HepG2 (cell line): ENCODE measurements around the gene MTA2. TPM values are rescaled to one million over a fixed set of nuclear protein-coding genes. Genes with fewer than 3 reads are reported as not detected.

Experiments
- microRNA-seq: library from miRNA; unstranded; fragments of <30 nt; microRNA quantifications from one replicate; pipeline ENCODE4, GENCODE V29; 2020
- polyA plus RNA-seq, 8 experiments: library from polyadenylated mRNA; depleted of rRNA in 3 of 8; stranded (reverse) in 7 of 8; unstranded in 1 of 8; fragments of >200 nt; fragmentation: Illumina TruSeq in 4 of 8; extraction: Trizol in 4 of 8; gene quantifications; 2 replicates each; pipeline versions ENCODE4 v1.2.1 to v1.2.3, GENCODE V29; 2011 to 2016; ENCODE audit warnings: low read depth in 4 of 8, missing spikeins in 1 of 8, mixed read lengths in 1 of 8; ENCODE audit not compliant: insufficient read depth in 1 of 8
- small RNA-seq, 3 experiments: library from RNA; depleted of rRNA; stranded (forward); fragments of <200 nt; gene quantifications; one replicate each; pipeline ENCODE3, GENCODE V24; 2012; ENCODE audit warnings: low read depth in 2 of 3, low replicate concordance in 1 of 3; ENCODE audit not compliant: insufficient read length in 3 of 3, insufficient read depth in 2 of 3
- total RNA-seq, 5 experiments: library from RNA; depleted of rRNA; stranded (reverse); fragments of >200 nt; fragmentation: Illumina TruSeq; extraction: Trizol; gene quantifications; 2 replicates each; pipeline ENCODE4 v1.2.3, GENCODE V29; 2016; ENCODE audit warnings: low read depth in 1 of 5

Gene MTA2
- total and polyA plus RNA-seq, 2 of the 13 experiments (the other 11 are each of a cell fraction or from before 2014, with no cell fraction given), result 14.0 to 70.0 TPM

Small RNA genes lying within 50 kb of the gene (microRNA-seq; reads per million reads assigned to microRNA genes)
- 1.5 reads per million for gene MIR6747

Small RNA genes lying within 50 kb of the gene (small RNA-seq; reads per million reads assigned to genes)
- gene AP001458.1 (0 reads per million in 3 experiments), gene EEF1G (0 reads per million in 3 experiments), gene MIR6747 (0 to 0.33 (median 0) reads per million in 3 experiments)

Other genes starting within 250 kb of the MTA2 start
- not detected in 2 replicates for gene SCGB1A1, start 182.8 kb downstream of the MTA2 start, total RNA-seq (2016; rRNA removed; fragmentation: Illumina TruSeq; extraction: Trizol)
- not detected in 2 replicates for gene SCGB1A1, start 182.8 kb downstream of the MTA2 start, polyA plus RNA-seq (2011; rRNA removed)
- 25.0 and 40.6 TPM in 2 replicates for gene AHNAK, start 55.1 kb downstream of the MTA2 start, total RNA-seq (2016; rRNA removed; fragmentation: Illumina TruSeq; extraction: Trizol)
- 22.8 and 23.4 TPM in 2 replicates for gene AHNAK, start 55.1 kb downstream of the MTA2 start, polyA plus RNA-seq (2011; rRNA removed)
- 1,787 and 2,092 TPM in 2 replicates for gene EEF1G, start 28.0 kb downstream of the MTA2 start, total RNA-seq (2016; rRNA removed; fragmentation: Illumina TruSeq; extraction: Trizol)
- 1,819 and 2,144 TPM in 2 replicates for gene EEF1G, start 28.0 kb downstream of the MTA2 start, polyA plus RNA-seq (2011; rRNA removed)
- gene TUT1, start 10.3 kb downstream of the MTA2 start, total RNA-seq (2016; rRNA removed; fragmentation: Illumina TruSeq; extraction: Trizol), result 8.5 and 9.7 TPM in 2 replicates
- gene TUT1, start 10.3 kb downstream of the MTA2 start, polyA plus RNA-seq (2011; rRNA removed), result 14.3 and 17.5 TPM in 2 replicates
- 4.6 and 10.6 TPM in 2 replicates for gene EML3, start 10.9 kb upstream of the MTA2 start, total RNA-seq (2016; rRNA removed; fragmentation: Illumina TruSeq; extraction: Trizol)
- gene EML3, start 10.9 kb upstream of the MTA2 start, polyA plus RNA-seq (2011; rRNA removed), result 12.3 and 16.6 TPM in 2 replicates
- gene ROM1, start 11.4 kb upstream of the MTA2 start, total RNA-seq (2016; rRNA removed; fragmentation: Illumina TruSeq; extraction: Trizol), result 1.8 and 2.4 TPM in 2 replicates
- gene ROM1, start 11.4 kb upstream of the MTA2 start, polyA plus RNA-seq (2011; rRNA removed), result 1.2 and 1.6 TPM in 2 replicates
- 8.4 and 21.3 TPM in 2 replicates for gene B3GAT3, start 20.1 kb upstream of the MTA2 start, total RNA-seq (2016; rRNA removed; fragmentation: Illumina TruSeq; extraction: Trizol)
- 26.1 and 40.4 TPM in 2 replicates for gene B3GAT3, start 20.1 kb upstream of the MTA2 start, polyA plus RNA-seq (2011; rRNA removed)
- gene GANAB, start 44.7 kb upstream of the MTA2 start, total RNA-seq (2016; rRNA removed; fragmentation: Illumina TruSeq; extraction: Trizol), result 50.8 and 99.5 TPM in 2 replicates
- 234 and 251 TPM in 2 replicates for gene GANAB, start 44.7 kb upstream of the MTA2 start, polyA plus RNA-seq (2011; rRNA removed)
- 11.3 and 13.2 TPM in 2 replicates for gene INTS5, start 51.4 kb upstream of the MTA2 start, total RNA-seq (2016; rRNA removed; fragmentation: Illumina TruSeq; extraction: Trizol)
- gene INTS5, start 51.4 kb upstream of the MTA2 start, polyA plus RNA-seq (2011; rRNA removed), result 5.7 and 7.8 TPM in 2 replicates
- gene C11orf98, start 63.3 kb upstream of the MTA2 start, total RNA-seq (2016; rRNA removed; fragmentation: Illumina TruSeq; extraction: Trizol), result 91.8 and 109 TPM in 2 replicates
- 30.4 and 40.9 TPM in 2 replicates for gene C11orf98, start 63.3 kb upstream of the MTA2 start, polyA plus RNA-seq (2011; rRNA removed)
- gene CSKMT, start 63.4 kb upstream of the MTA2 start, total RNA-seq (2016; rRNA removed; fragmentation: Illumina TruSeq; extraction: Trizol), result 9.9 and 31.8 TPM in 2 replicates
- gene CSKMT, start 63.4 kb upstream of the MTA2 start, polyA plus RNA-seq (2011; rRNA removed), result 7.6 and 9.8 TPM in 2 replicates
- 12.1 and 16.0 TPM in 2 replicates for gene UQCC3, start 69.8 kb upstream of the MTA2 start, total RNA-seq (2016; rRNA removed; fragmentation: Illumina TruSeq; extraction: Trizol)
- 7.7 and 8.4 TPM in 2 replicates for gene UQCC3, start 69.8 kb upstream of the MTA2 start, polyA plus RNA-seq (2011; rRNA removed)
- 1.4 and 3.7 TPM in 2 replicates for gene LBHD1, start 70.4 kb upstream of the MTA2 start, total RNA-seq (2016; rRNA removed; fragmentation: Illumina TruSeq; extraction: Trizol)
- gene LBHD1, start 70.4 kb upstream of the MTA2 start, polyA plus RNA-seq (2011; rRNA removed), result 3.2 and 3.6 TPM in 2 replicates
- gene UBXN1, start 77.2 kb upstream of the MTA2 start, total RNA-seq (2016; rRNA removed; fragmentation: Illumina TruSeq; extraction: Trizol), result 52.4 and 58.9 TPM in 2 replicates
- gene UBXN1, start 77.2 kb upstream of the MTA2 start, polyA plus RNA-seq (2011; rRNA removed), result 47.1 and 47.5 TPM in 2 replicates
- gene LRRN4CL, start 87.7 kb upstream of the MTA2 start, total RNA-seq (2016; rRNA removed; fragmentation: Illumina TruSeq; extraction: Trizol), result 0.11 TPM in 1 of 2 replicates, not detected in the other
- gene LRRN4CL, start 87.7 kb upstream of the MTA2 start, polyA plus RNA-seq (2011; rRNA removed), result 0.04 TPM in 1 of 2 replicates, not detected in the other
- gene BSCL2, start 105.6 kb upstream of the MTA2 start, total RNA-seq (2016; rRNA removed; fragmentation: Illumina TruSeq; extraction: Trizol), result 10.2 and 21.1 TPM in 2 replicates
- 19.5 and 22.6 TPM in 2 replicates for gene BSCL2, start 105.6 kb upstream of the MTA2 start, polyA plus RNA-seq (2011; rRNA removed)
- not detected in 2 replicates for gene GNG3, start 105.8 kb upstream of the MTA2 start, total RNA-seq (2016; rRNA removed; fragmentation: Illumina TruSeq; extraction: Trizol)
- not detected in 2 replicates for gene GNG3, start 105.8 kb upstream of the MTA2 start, polyA plus RNA-seq (2011; rRNA removed)
- 8.4 and 9.6 TPM in 2 replicates for gene HNRNPUL2, start 125.6 kb upstream of the MTA2 start, total RNA-seq (2016; rRNA removed; fragmentation: Illumina TruSeq; extraction: Trizol)
- 9.6 TPM in 2 replicates for gene HNRNPUL2, start 125.6 kb upstream of the MTA2 start, polyA plus RNA-seq (2011; rRNA removed)
- gene TTC9C, start 126.6 kb upstream of the MTA2 start, total RNA-seq (2016; rRNA removed; fragmentation: Illumina TruSeq; extraction: Trizol), result 36.4 and 42.5 TPM in 2 replicates
- gene TTC9C, start 126.6 kb upstream of the MTA2 start, polyA plus RNA-seq (2011; rRNA removed), result 28.0 and 29.1 TPM in 2 replicates
- gene ZBTB3, start 152.3 kb upstream of the MTA2 start, total RNA-seq (2016; rRNA removed; fragmentation: Illumina TruSeq; extraction: Trizol), result 4.0 and 5.2 TPM in 2 replicates
- 3.1 and 3.4 TPM in 2 replicates for gene ZBTB3, start 152.3 kb upstream of the MTA2 start, polyA plus RNA-seq (2011; rRNA removed)
- gene POLR2G, start 159.7 kb upstream of the MTA2 start, total RNA-seq (2016; rRNA removed; fragmentation: Illumina TruSeq; extraction: Trizol), result 97.6 and 116 TPM in 2 replicates
- gene POLR2G, start 159.7 kb upstream of the MTA2 start, polyA plus RNA-seq (2011; rRNA removed), result 85.9 and 97.1 TPM in 2 replicates
- gene TAF6L, start 169.5 kb upstream of the MTA2 start, total RNA-seq (2016; rRNA removed; fragmentation: Illumina TruSeq; extraction: Trizol), result 13.4 and 19.4 TPM in 2 replicates
- gene TAF6L, start 169.5 kb upstream of the MTA2 start, polyA plus RNA-seq (2011; rRNA removed), result 12.6 and 15.3 TPM in 2 replicates
- 11.4 and 24.8 TPM in 2 replicates for gene TMEM179B, start 185.5 kb upstream of the MTA2 start, total RNA-seq (2016; rRNA removed; fragmentation: Illumina TruSeq; extraction: Trizol)
- 25.7 and 31.5 TPM in 2 replicates for gene TMEM179B, start 185.5 kb upstream of the MTA2 start, polyA plus RNA-seq (2011; rRNA removed)
- 18.0 and 24.9 TPM in 2 replicates for gene TMEM223, start 190.1 kb upstream of the MTA2 start, total RNA-seq (2016; rRNA removed; fragmentation: Illumina TruSeq; extraction: Trizol)
- 19.5 TPM in 2 replicates for gene TMEM223, start 190.1 kb upstream of the MTA2 start, polyA plus RNA-seq (2011; rRNA removed)
- 26.2 and 30.9 TPM in 2 replicates for gene NXF1, start 203.6 kb upstream of the MTA2 start, total RNA-seq (2016; rRNA removed; fragmentation: Illumina TruSeq; extraction: Trizol)
- gene NXF1, start 203.6 kb upstream of the MTA2 start, polyA plus RNA-seq (2011; rRNA removed), result 30.4 and 39.7 TPM in 2 replicates
- gene STX5, start 230.2 kb upstream of the MTA2 start, total RNA-seq (2016; rRNA removed; fragmentation: Illumina TruSeq; extraction: Trizol), result 26.9 and 29.2 TPM in 2 replicates
- gene STX5, start 230.2 kb upstream of the MTA2 start, polyA plus RNA-seq (2011; rRNA removed), result 30.0 and 36.6 TPM in 2 replicates
- not detected in 2 replicates for gene TEX54, start 231.0 kb upstream of the MTA2 start, total RNA-seq (2016; rRNA removed; fragmentation: Illumina TruSeq; extraction: Trizol)
- not detected in 2 replicates for gene TEX54, start 231.0 kb upstream of the MTA2 start, polyA plus RNA-seq (2011; rRNA removed)
- 68.4 and 83.3 TPM in 2 replicates for gene WDR74, start 237.7 kb upstream of the MTA2 start, total RNA-seq (2016; rRNA removed; fragmentation: Illumina TruSeq; extraction: Trizol)
- gene WDR74, start 237.7 kb upstream of the MTA2 start, polyA plus RNA-seq (2011; rRNA removed), result 77.0 and 84.6 TPM in 2 replicates